Keratinocyte (primary cell): ENCODE results near the gene IMPACT. TPM values are rescaled to one million over a fixed set of nuclear protein-coding genes. Genes with fewer than 3 reads are reported as not detected.

Source experiments
- DNase-seq: peaks from one replicate; pipeline ENCODE4 v3.0.0-alpha.2; 2011; ENCODE audit warnings: low read depth, missing footprints, low spot score
- FAIRE-seq: peaks from 2 replicates; lab custom pipeline; 2011; peaks lifted over from hg19 to GRCh38; lab: Jason Lieb, UNC
- H2AFZ ChIP-seq: 2 replicates; pipeline ENCODE4 v1.6.0; 2012; ENCODE audit warnings: low read length, control low read depth, inconsistent platforms; ENCODE audit not compliant: control insufficient read depth
- H3K27ac ChIP-seq: 2 replicates; pipeline ENCODE4 v1.5.1; 2011; ENCODE audit warnings: low read length; ENCODE audit not compliant: control insufficient read depth, insufficient read depth
- H3K27me3 ChIP-seq: 3 replicates; pipeline ENCODE4 v1.6.0; 2011; ENCODE audit warnings: low read length; ENCODE audit not compliant: control insufficient read depth, insufficient read depth; ENCODE audit errors: extremely low read depth
- H3K36me3 ChIP-seq, 2 experiments: 2 replicates in 1 of 2; 3 replicates in 1 of 2; pipeline ENCODE4 v1.5.1; 2011; ENCODE audit warnings: low read length in 2 of 2, mild to moderate bottlenecking in 1 of 2; ENCODE audit not compliant: control insufficient read depth in 2 of 2, insufficient read depth in 2 of 2; ENCODE audit errors: extremely low read depth in 1 of 2
- H3K4me1 ChIP-seq: 3 replicates; pipeline ENCODE4 v1.5.1; 2011; ENCODE audit warnings: low read length; ENCODE audit not compliant: control insufficient read depth, insufficient read depth; ENCODE audit errors: extremely low read depth
- H3K4me2 ChIP-seq: 3 replicates; pipeline ENCODE4 v1.6.0; 2011; ENCODE audit warnings: low read depth, low read length; ENCODE audit not compliant: control insufficient read depth, insufficient read depth; ENCODE audit errors: extremely low read depth
- H3K4me3 ChIP-seq, 3 experiments: fragments of 200-600 bp in 1 of 3; sonication (generic) in 1 of 3; 2 replicates in 2 of 3; 3 replicates in 1 of 3; pipeline ENCODE4 v1.5.1; 2011 to 2016; ENCODE audit warnings: low read length in 3 of 3, mild to moderate bottlenecking in 3 of 3, control low read depth in 2 of 3, inconsistent platforms in 1 of 3, low read depth in 1 of 3, mixed read lengths in 1 of 3, mixed run types in 1 of 3, moderate library complexity in 1 of 3; ENCODE audit not compliant: control insufficient read depth in 2 of 3, insufficient read depth in 2 of 3; ENCODE audit errors: extremely low read depth in 1 of 3
- H3K79me2 ChIP-seq: 2 replicates; pipeline ENCODE4 v1.6.0; 2012; ENCODE audit warnings: low read length; ENCODE audit not compliant: control insufficient read depth, insufficient read depth
- H3K9ac ChIP-seq: 3 replicates; pipeline ENCODE4 v1.6.0; 2011; ENCODE audit warnings: low read length; ENCODE audit not compliant: control insufficient read depth, insufficient read depth; ENCODE audit errors: extremely low read depth
- H3K9me1 ChIP-seq: 3 replicates; pipeline ENCODE4 v1.6.0; 2011; ENCODE audit warnings: low read length; ENCODE audit not compliant: control insufficient read depth, insufficient read depth; ENCODE audit errors: extremely low read depth
- H3K9me3 ChIP-seq: 2 replicates; pipeline ENCODE4 v1.5.1; 2012; ENCODE audit warnings: low read depth, low read length; ENCODE audit not compliant: control insufficient read depth
- H4K20me1 ChIP-seq: 3 replicates; pipeline ENCODE4 v1.6.0; 2011; ENCODE audit warnings: low read length; ENCODE audit not compliant: control insufficient read depth, insufficient read depth; ENCODE audit errors: extremely low read depth
- CTCF ChIP-seq, 3 experiments: IDR thresholded peaks in 1 of 3; conservative IDR thresholded peaks in 1 of 3; optimal IDR thresholded peaks in 1 of 3; 2 replicates in 2 of 3; 3 replicates in 1 of 3; pipeline versions ENCODE3 to v1.5.1; 2011; ENCODE audit warnings: low read length in 3 of 3, mild to moderate bottlenecking in 3 of 3, moderate library complexity in 2 of 3, control low read depth in 1 of 3, inconsistent platforms in 1 of 3; ENCODE audit not compliant: insufficient read depth in 2 of 3; ENCODE audit errors: extremely low read depth in 1 of 3
- EZH2 ChIP-seq: IDR thresholded peaks from one replicate; pipeline ENCODE4 v1.6.1; 2012; ENCODE audit warnings: inconsistent platforms, mild to moderate bottlenecking, low read length, moderate library complexity
- dilution Hi-C: fragments of 300-500 bp; cut with MboI; formaldehyde crosslinking; loops from one replicate; pipeline ENCODE4 v1.7.0; 2020; ENCODE audit warnings: low sequenced_read_pairs; ENCODE audit not compliant: extremely low pct_ligation_motif_present
- polyA plus RNA-seq, 5 experiments: library from polyadenylated mRNA; depleted of rRNA in 3 of 5; stranded (reverse) in 3 of 5; stranded (forward) in 1 of 5; unstranded in 1 of 5; fragments of >200 nt; gene quantifications; 1 replicate in 1 of 5; 2 replicates in 3 of 5; 3 replicates in 1 of 5; pipeline versions ENCODE4 v1.2.1 to v1.2.3, GENCODE V29; 2011 to 2012; ENCODE audit warnings: missing spikeins in 2 of 5, low read depth in 1 of 5, low replicate concordance in 1 of 5

The IMPACT gene
- polyA plus RNA-seq, 1 donor (not counting 4 experiments of a cell fraction or from before 2014, with no cell fraction given): 35.3 TPM

GRCh38 chr18:24447961-24448360 lies 21.5 kb downstream of the IMPACT start:
- no peaks in the 10 kb centered on the region for H3K4me1 ChIP-seq
- H3K4me2 ChIP-seq: no peak overlapping the region
- dilution Hi-C loops: no loop called here
- no peaks in the 10 kb centered on the region for H3K27me3 ChIP-seq
- no peaks in the 10 kb centered on the region for H3K9me3 ChIP-seq
- no peak overlapping the region for H3K9ac ChIP-seq
- no peak overlapping the region for H2AFZ ChIP-seq
- no peak overlapping the region for H3K4me3 ChIP-seq
- no peaks in the 10 kb centered on the region for H4K20me1 ChIP-seq
- no peaks in the 10 kb centered on the region for H3K9me1 ChIP-seq
- H3K36me3 ChIP-seq: peaks cover 8 to 10% of the 10 kb centered on the region in 2 experiments
- no peak for FAIRE-seq
- H3K79me2 ChIP-seq: no peaks in the 10 kb centered on the region
- TF ChIP-seq CTCF (optimal IDR thresholded peaks at IDR 0.05 in 1 of 3, IDR thresholded peaks at IDR 0.05 in 1 of 3, conservative IDR thresholded peaks at IDR 0.05 in 1 of 3; ENCODE audit: extremely low read depth in 1 of 3, insufficient read depth in 2 of 3, low read length in 3 of 3): no peak
- no peak for TF ChIP-seq EZH2
- no peak overlapping the region for H3K27ac ChIP-seq
- no peak for DNase-seq

GRCh38 chr18:24456549-24456948 lies 30.1 kb downstream of the IMPACT start:
- H3K36me3 ChIP-seq: peaks cover 2 to 6% of the 10 kb centered on the region in 2 experiments
- DNase-seq: no peak
- no peak for FAIRE-seq
- H3K9me1 ChIP-seq: no peaks in the 10 kb centered on the region
- H3K4me2 ChIP-seq: no peak overlapping the region
- dilution Hi-C loops: no loop called here
- no peaks in the 10 kb centered on the region for H3K27me3 ChIP-seq
- no peaks in the 10 kb centered on the region for H3K9me3 ChIP-seq
- H3K9ac ChIP-seq: no peak overlapping the region
- no peak overlapping the region for H2AFZ ChIP-seq
- no peaks in the 10 kb centered on the region for H4K20me1 ChIP-seq
- no peaks in the 10 kb centered on the region for H3K4me1 ChIP-seq
- H3K79me2 ChIP-seq: no peaks in the 10 kb centered on the region
- no peak for TF ChIP-seq CTCF (optimal IDR thresholded peaks at IDR 0.05 in 1 of 3, IDR thresholded peaks at IDR 0.05 in 1 of 3, conservative IDR thresholded peaks at IDR 0.05 in 1 of 3; ENCODE audit: extremely low read depth in 1 of 3, insufficient read depth in 2 of 3, low read length in 3 of 3)
- no peak for TF ChIP-seq EZH2
- H3K27ac ChIP-seq: no peak overlapping the region
- H3K4me3 ChIP-seq: no peak overlapping the region
